Measurements from ENCODE around the gene ELFN2. TPM values are rescaled to one million over a fixed set of nuclear protein-coding genes. Genes with fewer than 3 reads are reported as not detected.

Gene ELFN2
- total and polyA plus RNA-seq, 2 donors (not counting 3 experiments of a cell fraction or from before 2014, with no cell fraction given), result 0.41 to 1.3 TPM

- Histone ChIP-seq H2AFZ (ENCODE audit: low read depth, low read length) (no peak overlapping the region), H3K36me3 (ENCODE audit: control insufficient read depth in 2 of 2, extremely low read depth in 1 of 2, insufficient read depth in 2 of 2, low read length in 2 of 2) (no peaks in the 10 kb centered on the region), H3K9me3 (replicated peaks; ENCODE audit: control insufficient read depth, insufficient read depth, low read length) (no peaks in the 10 kb centered on the region), H3K4me1 (ENCODE audit: control insufficient read depth, extremely low read depth, insufficient read depth, low read length) (no peaks in the 10 kb centered on the region), H3K27ac (ENCODE audit: insufficient read depth, low read depth, low read length) (no peak overlapping the region), H3K9ac (replicated peaks; ENCODE audit: extremely low read depth, insufficient read depth, low read length) (no peak overlapping the region), H3K4me2 (ENCODE audit: insufficient read depth, low read length) (no peak overlapping the region), H4K20me1 (replicated peaks; ENCODE audit: control insufficient read depth, extremely low read depth, insufficient read depth, low read length) (no peaks in the 10 kb centered on the region), H3K4me3 (replicated peaks in 1 of 3; ENCODE audit: insufficient read depth in 1 of 3, low read depth in 1 of 3, low read length in 3 of 3) (no peak overlapping the region), H3K27me3 (ENCODE audit: control insufficient read depth in 2 of 2, insufficient read depth in 2 of 2, low read length in 2 of 2) (peaks cover 3 to 4% of the 10 kb centered on the region in 2 experiments), H3K79me2 (ENCODE audit: control insufficient read depth, insufficient read depth, low read length) (no peaks in the 10 kb centered on the region), H3K9me1 (replicated peaks; ENCODE audit: control insufficient read depth, extremely low read depth, insufficient read depth, low read length) (no peaks in the 10 kb centered on the region)
- CTCF ChIA-PET, result interaction anchor here (1.3 kb wide), 1 partner anchor 17 kb away, joined by 3 read pairs; no protein-coding TSS in a partner anchor
- no peak for TF ChIP-seq MAX (IDR thresholded peaks at IDR 0.05; ENCODE audit: insufficient read depth, insufficient read length)
- no peak for TF ChIP-seq POLR2A (IDR thresholded peaks at IDR 0.05; ENCODE audit: low read depth, low read length)
- no peak for TF ChIP-seq POLR2AphosphoS5 (IDR thresholded peaks at IDR 0.05; ENCODE audit: insufficient read depth, low read depth, low read length)
- no peak for TF ChIP-seq FOS (IDR thresholded peaks at IDR 0.05; ENCODE audit: borderline replicate concordance, insufficient read depth, low read length)
- no peak for TF ChIP-seq JUN (IDR thresholded peaks at IDR 0.05; ENCODE audit: borderline replicate concordance, insufficient read depth, insufficient read length, low read depth)
- no peak for TF ChIP-seq MYC (IDR thresholded peaks at IDR 0.05; ENCODE audit: low read depth, low read length)
- no peak for TF ChIP-seq GATA2 (IDR thresholded peaks at IDR 0.05; ENCODE audit: insufficient read depth, insufficient read length, low read depth, low read length)
- TF ChIP-seq CTCF (IDR thresholded peaks at IDR 0.05; ENCODE audit: extremely low read depth in 1 of 2, insufficient read depth in 1 of 2, low read depth in 1 of 2, low read length in 2 of 2), result no peak
- no peak for TF ChIP-seq EZH2 (IDR thresholded peaks at IDR 0.05; ENCODE audit: borderline replicate concordance, low read depth, low read length, severe bottlenecking)
- intact Hi-C loops (cut with micrococcal nuclease) (no loop called here), dilution Hi-C loops (cut with MboI; ENCODE audit: extremely low pct_ligation_motif_present, low sequenced_read_pairs) (no loop called here)
- FAIRE-seq (no peak), DNase-seq (ENCODE audit: low read depth, low spot score) (no peak)
- POLR2A ChIA-PET, result no interaction called here
- BruUV-seq (replicated peaks), result no TSS peak
Measured at GRCh38 chr22:37379085-37379484, 48.2 kb downstream of the ELFN2 start.

All from endothelial cell of umbilical vein (primary cell).